Putamen (tissue), 1 donor: ENCODE results near the gene GCK.

ENCODE experiments used
- DNase-seq: peaks from one replicate; pipeline ENCODE4 v3.0.0-alpha.2; 2016; ENCODE audit warnings: low spot score

The GCK gene

GRCh38 chr7:44222776-44223261, 33.6 kb upstream of the GCK start:
- no peak for DNase-seq

GRCh38 chr7:44222074-44222473, 32.8 kb upstream of the GCK start:
- DNase-seq = no peak

GRCh38 chr7:44221231-44221791, 32.1 kb upstream of the GCK start:
- DNase-seq = no peak

- DNase-seq = no peak
Observed at GRCh38 chr7:44220358-44221112, 31.3 kb upstream of the GCK start.

- no peak for DNase-seq
Observed at GRCh38 chr7:44220046-44220357, 30.8 kb upstream of the GCK start.

GRCh38 chr7:44219371-44220045, 30.3 kb upstream of the GCK start:
- DNase-seq = no peak

- peak; percentile 49 for DNase-seq
Observed at GRCh38 chr7:44218418-44219201, 29.4 kb upstream of the GCK start.

GRCh38 chr7:44217852-44218402, 28.7 kb upstream of the GCK start:
- DNase-seq = no peak

GRCh38 chr7:44217223-44217714, 28.0 kb upstream of the GCK start:
- DNase-seq = no peak

- DNase-seq = no peak
Observed at GRCh38 chr7:44216521-44217222, 27.4 kb upstream of the GCK start.

GRCh38 chr7:44216019-44216418, 26.8 kb upstream of the GCK start:
- DNase-seq = no peak

- no peak for DNase-seq
Observed at GRCh38 chr7:44215531-44215930, 26.3 kb upstream of the GCK start.

GRCh38 chr7:44213877-44214388, 24.7 kb upstream of the GCK start:
- no peak for DNase-seq

GRCh38 chr7:44213206-44213876, 24.1 kb upstream of the GCK start:
- no peak for DNase-seq

- DNase-seq = no peak
Observed at GRCh38 chr7:44212581-44213184, 23.4 kb upstream of the GCK start.

- peak; percentile 58 for DNase-seq
Observed at GRCh38 chr7:44212018-44212417, 22.8 kb upstream of the GCK start.

GRCh38 chr7:44211126-44211675, 22.0 kb upstream of the GCK start:
- no peak for DNase-seq

- DNase-seq = no peak
Observed at GRCh38 chr7:44210107-44210506, 20.9 kb upstream of the GCK start.

- DNase-seq = no peak
Observed at GRCh38 chr7:44208085-44208484, 18.8 kb upstream of the GCK start.

GRCh38 chr7:44206008-44206407, 16.8 kb upstream of the GCK start:
- DNase-seq = no peak
